Measurements from ENCODE around the gene MCHR1. TPM values are rescaled to one million over a fixed set of nuclear protein-coding genes. Genes with fewer than 3 reads are reported as not detected.

The MCHR1 gene
- total RNA-seq, 1 experiment from 2014 or later, result 1.0 TPM

DNA sequence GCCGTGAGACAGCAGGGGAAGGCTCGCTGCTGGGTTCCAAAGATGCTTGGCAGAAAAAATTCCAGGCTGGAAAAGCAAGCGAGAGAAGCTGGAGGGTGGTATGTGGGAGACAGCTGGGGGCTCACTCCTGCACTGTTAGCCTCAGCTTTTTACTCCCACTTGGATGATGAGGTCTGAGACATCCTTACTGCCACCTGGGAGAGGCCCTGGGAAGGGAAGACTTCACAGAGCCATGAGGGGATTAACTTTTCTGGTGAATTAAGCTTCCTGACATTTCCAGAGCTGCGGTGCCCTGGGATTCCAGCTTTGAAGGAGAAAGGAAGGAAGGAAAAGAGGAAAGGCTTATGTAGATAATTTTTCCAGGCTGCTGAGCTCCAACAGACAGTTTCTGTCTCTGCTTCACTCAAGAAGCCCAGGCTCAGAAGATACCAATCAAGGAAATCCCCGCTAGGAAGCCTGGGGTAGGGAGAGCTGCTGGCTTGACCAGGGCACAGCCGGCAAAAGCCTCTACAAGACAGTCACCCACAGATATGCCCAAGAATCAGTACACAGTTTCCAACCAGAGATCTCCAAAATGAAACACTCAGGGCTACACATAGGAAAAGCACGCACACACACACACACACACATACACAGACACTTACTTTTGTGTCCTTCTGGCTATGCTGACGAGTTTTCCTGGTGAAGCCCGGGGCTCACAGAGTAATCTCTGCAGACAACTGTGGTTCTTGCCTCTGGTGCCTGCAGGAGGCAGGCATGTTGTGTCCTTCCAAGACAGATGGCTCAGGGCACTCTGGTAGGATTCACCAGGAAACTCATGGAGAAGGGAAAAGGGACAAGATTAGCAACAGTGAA is 907 bp downstream of the MCHR1 start (continued):
- TF ChIP-seq, protein P1, sequence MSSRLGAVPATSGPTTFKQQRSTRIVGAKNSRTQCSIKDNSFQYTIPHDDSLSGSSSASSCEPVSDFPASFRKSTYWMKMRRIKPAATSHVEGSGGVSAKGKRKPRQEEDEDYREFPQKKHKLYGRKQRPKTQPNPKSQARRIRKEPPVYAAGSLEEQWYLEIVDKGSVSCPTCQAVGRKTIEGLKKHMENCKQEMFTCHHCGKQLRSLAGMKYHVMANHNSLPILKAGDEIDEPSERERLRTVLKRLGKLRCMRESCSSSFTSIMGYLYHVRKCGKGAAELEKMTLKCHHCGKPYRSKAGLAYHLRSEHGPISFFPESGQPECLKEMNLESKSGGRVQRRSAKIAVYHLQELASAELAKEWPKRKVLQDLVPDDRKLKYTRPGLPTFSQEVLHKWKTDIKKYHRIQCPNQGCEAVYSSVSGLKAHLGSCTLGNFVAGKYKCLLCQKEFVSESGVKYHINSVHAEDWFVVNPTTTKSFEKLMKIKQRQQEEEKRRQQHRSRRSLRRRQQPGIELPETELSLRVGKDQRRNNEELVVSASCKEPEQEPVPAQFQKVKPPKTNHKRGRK (CRISPR knock-in tag; IDR thresholded peaks at IDR 0.05; ENCODE audit: borderline replicate concordance), result no peak
- no peak for TF ChIP-seq CBFB (CRISPR knock-in tag; IDR thresholded peaks at IDR 0.05; ENCODE audit: low read depth)
- no peak for TF ChIP-seq SMAD3 (CRISPR knock-in tag; IDR thresholded peaks at IDR 0.05; ENCODE audit: borderline replicate concordance)
- TF ChIP-seq OVOL2 (CRISPR knock-in tag; IDR thresholded peaks at IDR 0.05; ENCODE audit: borderline replicate concordance), result no peak
- TF ChIP-seq, protein P2, sequence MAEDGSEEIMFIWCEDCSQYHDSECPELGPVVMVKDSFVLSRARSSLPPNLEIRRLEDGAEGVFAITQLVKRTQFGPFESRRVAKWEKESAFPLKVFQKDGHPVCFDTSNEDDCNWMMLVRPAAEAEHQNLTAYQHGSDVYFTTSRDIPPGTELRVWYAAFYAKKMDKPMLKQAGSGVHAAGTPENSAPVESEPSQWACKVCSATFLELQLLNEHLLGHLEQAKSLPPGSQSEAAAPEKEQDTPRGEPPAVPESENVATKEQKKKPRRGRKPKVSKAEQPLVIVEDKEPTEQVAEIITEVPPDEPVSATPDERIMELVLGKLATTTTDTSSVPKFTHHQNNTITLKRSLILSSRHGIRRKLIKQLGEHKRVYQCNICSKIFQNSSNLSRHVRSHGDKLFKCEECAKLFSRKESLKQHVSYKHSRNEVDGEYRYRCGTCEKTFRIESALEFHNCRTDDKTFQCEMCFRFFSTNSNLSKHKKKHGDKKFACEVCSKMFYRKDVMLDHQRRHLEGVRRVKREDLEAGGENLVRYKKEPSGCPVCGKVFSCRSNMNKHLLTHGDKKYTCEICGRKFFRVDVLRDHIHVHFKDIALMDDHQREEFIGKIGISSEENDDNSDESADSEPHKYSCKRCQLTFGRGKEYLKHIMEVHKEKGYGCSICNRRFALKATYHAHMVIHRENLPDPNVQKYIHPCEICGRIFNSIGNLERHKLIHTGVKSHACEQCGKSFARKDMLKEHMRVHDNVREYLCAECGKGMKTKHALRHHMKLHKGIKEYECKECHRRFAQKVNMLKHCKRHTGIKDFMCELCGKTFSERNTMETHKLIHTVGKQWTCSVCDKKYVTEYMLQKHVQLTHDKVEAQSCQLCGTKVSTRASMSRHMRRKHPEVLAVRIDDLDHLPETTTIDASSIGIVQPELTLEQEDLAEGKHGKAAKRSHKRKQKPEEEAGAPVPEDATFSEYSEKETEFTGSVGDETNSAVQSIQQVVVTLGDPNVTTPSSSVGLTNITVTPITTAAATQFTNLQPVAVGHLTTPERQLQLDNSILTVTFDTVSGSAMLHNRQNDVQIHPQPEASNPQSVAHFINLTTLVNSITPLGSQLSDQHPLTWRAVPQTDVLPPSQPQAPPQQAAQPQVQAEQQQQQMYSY (CRISPR knock-in tag; IDR thresholded peaks at IDR 0.05), result no peak
- no peak for TF ChIP-seq ZNF219 (CRISPR knock-in tag; IDR thresholded peaks at IDR 0.05; ENCODE audit: borderline replicate concordance)
- TF ChIP-seq HMGXB4 (CRISPR knock-in tag; IDR thresholded peaks at IDR 0.05), result no peak
- TF ChIP-seq SOX15 (CRISPR knock-in tag; IDR thresholded peaks at IDR 0.05), result no peak

GRCh38 chr22:40680819-40681183 is 1.5 kb downstream of the MCHR1 start:
- POLR2A ChIA-PET, result interaction anchor here (0.6 kb wide), 1 partner anchor 30 kb away, joined by 7 read pairs; no protein-coding TSS in a partner anchor

More at GRCh38 chr22:40680819-40681183, 1.5 kb downstream of the MCHR1 start:
- TF ChIP-seq ZNF416 (CRISPR knock-in tag; IDR thresholded peaks at IDR 0.05), result no peak
- no peak for TF ChIP-seq ZSCAN18 (CRISPR knock-in tag; IDR thresholded peaks at IDR 0.05)
- no peak for TF ChIP-seq FOXP4 (CRISPR knock-in tag; IDR thresholded peaks at IDR 0.05)
- no peak for TF ChIP-seq GTF2I (CRISPR knock-in tag; conservative IDR thresholded peaks at IDR 0.05)
- TF ChIP-seq, protein P3, sequence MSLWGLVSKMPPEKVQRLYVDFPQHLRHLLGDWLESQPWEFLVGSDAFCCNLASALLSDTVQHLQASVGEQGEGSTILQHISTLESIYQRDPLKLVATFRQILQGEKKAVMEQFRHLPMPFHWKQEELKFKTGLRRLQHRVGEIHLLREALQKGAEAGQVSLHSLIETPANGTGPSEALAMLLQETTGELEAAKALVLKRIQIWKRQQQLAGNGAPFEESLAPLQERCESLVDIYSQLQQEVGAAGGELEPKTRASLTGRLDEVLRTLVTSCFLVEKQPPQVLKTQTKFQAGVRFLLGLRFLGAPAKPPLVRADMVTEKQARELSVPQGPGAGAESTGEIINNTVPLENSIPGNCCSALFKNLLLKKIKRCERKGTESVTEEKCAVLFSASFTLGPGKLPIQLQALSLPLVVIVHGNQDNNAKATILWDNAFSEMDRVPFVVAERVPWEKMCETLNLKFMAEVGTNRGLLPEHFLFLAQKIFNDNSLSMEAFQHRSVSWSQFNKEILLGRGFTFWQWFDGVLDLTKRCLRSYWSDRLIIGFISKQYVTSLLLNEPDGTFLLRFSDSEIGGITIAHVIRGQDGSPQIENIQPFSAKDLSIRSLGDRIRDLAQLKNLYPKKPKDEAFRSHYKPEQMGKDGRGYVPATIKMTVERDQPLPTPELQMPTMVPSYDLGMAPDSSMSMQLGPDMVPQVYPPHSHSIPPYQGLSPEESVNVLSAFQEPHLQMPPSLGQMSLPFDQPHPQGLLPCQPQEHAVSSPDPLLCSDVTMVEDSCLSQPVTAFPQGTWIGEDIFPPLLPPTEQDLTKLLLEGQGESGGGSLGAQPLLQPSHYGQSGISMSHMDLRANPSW (CRISPR knock-in tag; conservative IDR thresholded peaks at IDR 0.05; ENCODE audit: low read depth), result no peak
- TF ChIP-seq E2F5 (CRISPR knock-in tag; IDR thresholded peaks at IDR 0.05), result no peak
- TF ChIP-seq, protein P4, sequence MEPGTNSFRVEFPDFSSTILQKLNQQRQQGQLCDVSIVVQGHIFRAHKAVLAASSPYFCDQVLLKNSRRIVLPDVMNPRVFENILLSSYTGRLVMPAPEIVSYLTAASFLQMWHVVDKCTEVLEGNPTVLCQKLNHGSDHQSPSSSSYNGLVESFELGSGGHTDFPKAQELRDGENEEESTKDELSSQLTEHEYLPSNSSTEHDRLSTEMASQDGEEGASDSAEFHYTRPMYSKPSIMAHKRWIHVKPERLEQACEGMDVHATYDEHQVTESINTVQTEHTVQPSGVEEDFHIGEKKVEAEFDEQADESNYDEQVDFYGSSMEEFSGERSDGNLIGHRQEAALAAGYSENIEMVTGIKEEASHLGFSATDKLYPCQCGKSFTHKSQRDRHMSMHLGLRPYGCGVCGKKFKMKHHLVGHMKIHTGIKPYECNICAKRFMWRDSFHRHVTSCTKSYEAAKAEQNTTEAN (CRISPR knock-in tag; IDR thresholded peaks at IDR 0.05), result no peak
- Mint-ChIP-seq H3K4me1 (peaks cover 67% of the 10 kb centered on the region), H3K27ac (no peak overlapping the region), H3K9me3 (no peaks in the 10 kb centered on the region; the same call in 1 of the 2 replicates), H3K4me3 (no peak overlapping the region), H3K36me3 (peaks cover 4% of the 10 kb centered on the region; the same call in 1 of the 2 replicates), H3K27me3 (ENCODE audit: low read depth) (no peaks in the 10 kb centered on the region)
- ATAC-seq (no peak), DNase-seq (ENCODE audit: low spot score) (no peak)
- CTCF ChIA-PET, result interaction anchor here (1.2 to 3.1 kb wide), 3 partner anchors 28 to 244 kb away, joined by 3 to 8 read pairs (median 4); no protein-coding TSS in a partner anchor
